IPS DF 6.9 (cell line): Measurements from ENCODE around the gene CHRM3.

Source experiments
- DNase-seq: peaks from one replicate; pipeline ENCODE4 v3.0.0-alpha.2; 2013; ENCODE audit warnings: low read depth, low spot score
- H3K27ac ChIP-seq: one replicate; pipeline ENCODE4 v1.5.1; 2013; ENCODE audit warnings: low read length, control low read depth
- H3K27me3 ChIP-seq: 2 replicates; pipeline ENCODE4 v1.6.1; 2013; ENCODE audit warnings: mild to moderate bottlenecking, low read length; ENCODE audit not compliant: control insufficient read depth, insufficient read depth
- H3K36me3 ChIP-seq: 2 replicates; pipeline ENCODE4 v1.6.1; 2013; ENCODE audit warnings: low read length; ENCODE audit not compliant: control insufficient read depth, insufficient read depth
- H3K4me1 ChIP-seq: 2 replicates; pipeline ENCODE4 v1.6.1; 2013; ENCODE audit warnings: low read length; ENCODE audit not compliant: control insufficient read depth, insufficient read depth
- H3K4me3 ChIP-seq: 2 replicates; pipeline ENCODE4 v1.5.1; 2013; ENCODE audit warnings: mild to moderate bottlenecking, low read length
- H3K9me3 ChIP-seq: 2 replicates; pipeline ENCODE4 v1.6.1; 2013; ENCODE audit warnings: low read length, inconsistent platforms; ENCODE audit not compliant: control insufficient read depth, insufficient read depth
- WGBS: extraction: QIAGEN DNeasy Blood & Tissue Kit; methylation state at CpG from one replicate; pipeline ENCODE4 v1.1.7; 2013; ENCODE audit warnings: mixed read lengths, missing lambda C conversion rate; ENCODE audit not compliant: insufficient read length, insufficient coverage; 5-methylcytosine and 5-hydroxymethylcytosine counted together

CHRM3 gene

DNA sequence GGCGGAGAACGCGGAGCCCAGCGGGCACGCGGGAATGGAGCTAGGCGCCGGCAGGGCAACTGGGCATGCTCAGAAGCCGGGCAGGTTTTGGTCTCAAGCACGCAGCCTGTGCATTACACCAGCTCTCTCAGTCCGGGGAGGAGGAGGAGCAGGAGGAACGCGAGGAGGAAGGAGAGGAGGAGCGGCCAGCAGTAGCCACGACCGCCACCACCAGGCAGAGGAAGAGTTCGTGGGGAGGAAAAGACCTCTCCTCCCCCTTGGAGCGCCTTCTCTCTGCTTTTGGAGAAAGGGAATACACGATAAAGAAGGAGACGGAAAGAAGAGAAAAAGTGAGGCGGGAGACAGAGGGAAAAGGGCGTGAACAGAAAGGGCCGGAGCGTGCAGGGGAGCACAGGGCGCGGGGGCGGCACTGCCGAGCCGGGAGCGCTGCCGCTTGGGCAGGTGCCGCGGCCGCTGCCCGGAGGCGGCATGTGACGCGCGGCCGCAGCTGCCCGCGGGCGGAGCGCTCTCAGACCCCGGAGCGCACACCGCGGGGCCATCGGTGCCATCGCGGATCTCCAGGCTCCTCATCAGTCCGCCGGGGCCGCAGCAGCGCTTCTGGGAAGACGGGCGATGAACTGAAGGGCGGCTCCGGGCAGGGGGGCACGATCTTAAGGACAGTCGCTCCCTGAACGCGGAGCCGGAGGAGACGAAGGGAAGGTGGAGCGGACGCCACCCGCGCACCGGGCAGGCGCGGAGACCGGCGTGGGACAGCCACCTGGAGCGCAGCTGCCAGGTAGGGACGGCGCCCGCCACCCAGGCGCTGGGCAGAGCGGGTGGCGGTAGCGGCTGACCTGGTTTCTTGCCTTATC is at the start of gene CHRM3:
CHRM3 (plus strand) TSS at position 116 of the 851 bp plus-strand sequence. CDS start 520,884 bp downstream, outside the sequence.
- Histone ChIP-seq H3K36me3 (no peaks in the 10 kb centered on the region), H3K27me3 (peaks cover 17% of the 10 kb centered on the region), H3K4me3 (peak within 1 kb of the TSS; percentile 62), H3K27ac (no peak within 1 kb of the TSS), H3K4me1 (no peaks in the 10 kb centered on the region), H3K9me3 (no peaks in the 10 kb centered on the region)
- DNase-seq = no peak
- WGBS = no CpG with 5 or more reads among the region's 82 CpGs

DNA sequence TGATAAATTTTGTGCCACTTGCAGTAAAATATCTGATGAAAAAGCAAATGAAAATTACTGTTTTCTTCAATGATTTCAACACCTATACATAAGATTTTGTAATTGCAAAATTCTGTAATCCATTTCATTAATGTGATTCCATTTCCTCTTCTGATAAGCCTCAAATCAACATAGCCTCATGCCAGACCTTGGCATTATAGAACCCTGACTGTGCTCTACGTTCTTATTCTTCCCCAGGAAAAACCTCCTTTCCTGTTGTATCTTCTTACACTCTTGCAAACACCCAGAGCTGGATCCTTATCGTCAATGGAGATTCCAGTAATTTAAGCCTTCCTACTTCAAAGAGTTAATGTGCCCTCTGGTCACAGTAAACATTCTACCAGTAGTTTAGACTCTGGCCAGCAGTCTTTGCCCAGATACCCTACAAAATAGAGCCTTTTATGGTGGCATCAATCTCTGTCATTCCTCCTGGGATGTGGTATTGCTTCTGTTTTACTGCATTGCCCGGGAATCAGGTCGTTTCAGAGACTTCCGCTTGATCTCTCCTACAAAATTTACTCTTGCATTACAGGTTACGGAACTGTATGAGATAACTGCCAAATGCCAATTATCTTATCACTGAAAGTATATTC is 48.5 kb upstream of the CHRM3 start:
- H3K4me3 ChIP-seq = no peak overlapping the region
- no CpG with 5 or more reads among the region's 6 CpGs for WGBS
- no peaks in the 10 kb centered on the region for H3K27me3 ChIP-seq
- no peak for DNase-seq
- H3K27ac ChIP-seq = no peak overlapping the region
- no peaks in the 10 kb centered on the region for H3K36me3 ChIP-seq
- no peaks in the 10 kb centered on the region for H3K9me3 ChIP-seq
- no peaks in the 10 kb centered on the region for H3K4me1 ChIP-seq

DNA sequence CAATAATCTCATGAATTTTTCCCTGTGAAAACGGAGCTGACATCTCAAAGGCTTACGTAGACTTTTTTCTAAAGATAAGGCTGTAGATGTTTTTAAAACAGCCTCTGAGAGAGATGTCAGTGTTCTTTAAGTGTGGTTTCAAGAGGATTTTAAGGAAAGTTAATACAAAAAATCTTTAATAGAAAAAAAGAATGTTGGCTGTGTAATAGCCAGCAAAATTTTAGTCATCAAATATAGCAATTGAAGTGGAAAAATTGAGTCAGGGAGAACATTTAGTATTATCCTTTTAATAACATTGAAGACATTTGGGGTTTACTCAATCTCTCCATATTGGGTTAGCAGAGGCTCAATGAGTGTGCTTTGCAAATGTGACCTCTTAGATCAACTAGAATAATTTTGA is 38.6 kb upstream of the CHRM3 start:
- WGBS = no CpG with 5 or more reads among the region's 2 CpGs

DNA sequence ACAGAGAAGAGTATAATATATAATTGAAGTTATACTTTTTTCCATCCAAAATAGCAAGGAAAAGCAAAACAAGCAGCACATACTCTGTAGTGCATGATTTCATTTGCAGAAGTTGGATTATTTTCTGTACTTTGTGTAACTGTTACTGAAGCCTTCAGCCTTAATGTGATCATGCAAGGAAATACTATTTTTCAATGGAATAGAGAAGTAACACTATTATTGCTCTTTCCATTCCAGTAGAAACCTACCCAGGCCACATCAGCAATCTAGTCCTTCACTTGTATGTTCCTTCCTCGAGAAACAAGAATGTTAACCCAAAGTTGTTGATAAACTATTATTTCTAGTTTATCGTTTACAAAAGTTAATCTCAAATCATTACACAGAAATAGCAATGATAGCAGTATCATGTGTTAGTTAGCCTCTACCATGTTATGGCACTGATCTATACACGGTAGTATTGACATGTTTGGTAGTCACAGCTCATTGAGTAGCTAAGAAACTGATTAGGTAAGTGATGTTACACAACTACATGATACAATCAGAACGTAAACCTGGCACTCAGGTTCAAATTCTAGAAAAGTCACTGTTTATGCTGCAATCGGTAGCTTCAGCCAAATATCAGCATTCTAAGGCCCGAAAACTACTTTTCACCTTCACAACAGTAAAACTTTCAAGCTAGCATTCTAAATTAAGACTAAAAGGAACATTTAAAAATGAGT is 37.6 kb upstream of the CHRM3 start:
- H3K4me3 ChIP-seq = no peak overlapping the region
- H3K9me3 ChIP-seq = no peaks in the 10 kb centered on the region
- no CpG with 5 or more reads among the region's 6 CpGs for WGBS
- H3K4me1 ChIP-seq = no peaks in the 10 kb centered on the region
- H3K36me3 ChIP-seq = no peaks in the 10 kb centered on the region
- H3K27ac ChIP-seq = no peak overlapping the region
- H3K27me3 ChIP-seq = no peaks in the 10 kb centered on the region
- no peak for DNase-seq

More for the DNA sequence above, 38.6 kb upstream of the CHRM3 start:
- H3K9me3 ChIP-seq = no peaks in the 10 kb centered on the region
- no peak for DNase-seq
- H3K27me3 ChIP-seq = no peaks in the 10 kb centered on the region
- H3K4me1 ChIP-seq = no peaks in the 10 kb centered on the region
- H3K27ac ChIP-seq = no peak overlapping the region
- no peaks in the 10 kb centered on the region for H3K36me3 ChIP-seq
- H3K4me3 ChIP-seq = no peak overlapping the region

DNA sequence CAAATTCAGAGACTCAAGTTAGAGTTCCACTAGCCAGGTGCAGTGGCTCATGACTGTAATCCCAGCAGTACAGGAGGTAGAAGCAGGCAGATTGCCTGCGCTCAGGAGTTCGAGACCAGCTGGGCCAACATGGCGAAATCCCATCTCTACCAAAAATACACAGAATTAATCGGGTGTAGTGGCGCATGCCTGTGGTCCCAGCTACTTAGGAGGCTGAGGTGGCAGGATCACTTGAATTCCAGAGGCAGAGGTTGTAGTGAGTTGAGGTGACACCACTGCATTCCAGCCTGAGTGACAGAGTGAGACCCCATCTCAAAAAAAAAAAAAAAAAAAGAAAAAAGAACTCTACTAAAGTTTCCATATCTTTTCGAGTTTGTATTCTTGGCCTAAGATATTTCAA is 36.7 kb upstream of the CHRM3 start:
- no CpG with 5 or more reads among the region's 6 CpGs for WGBS
- Histone ChIP-seq H3K4me1 (no peaks in the 10 kb centered on the region), H3K27me3 (no peaks in the 10 kb centered on the region), H3K27ac (no peak overlapping the region), H3K36me3 (no peaks in the 10 kb centered on the region), H3K4me3 (no peak overlapping the region), H3K9me3 (no peaks in the 10 kb centered on the region)
- no peak for DNase-seq

DNA sequence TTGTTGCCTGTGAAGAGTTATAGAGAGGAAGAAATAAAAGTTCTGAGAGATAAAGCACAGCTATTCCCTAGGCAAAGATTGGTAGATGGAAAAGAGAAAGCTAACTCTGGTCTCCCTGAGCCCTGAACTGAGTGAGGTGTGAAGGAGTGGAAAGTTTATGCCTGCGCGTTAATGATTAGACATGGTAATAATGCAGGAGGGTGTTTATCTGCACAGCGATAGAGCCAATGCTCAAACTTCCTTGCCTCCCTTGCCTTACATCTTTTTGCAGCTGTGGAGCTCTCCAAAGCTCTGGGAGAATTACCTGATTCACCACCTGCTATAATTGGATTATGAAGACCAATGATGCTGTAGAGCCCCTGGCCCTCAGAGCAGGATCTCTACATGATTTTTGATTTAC is 32.8 kb upstream of the CHRM3 start:
- H3K4me3 ChIP-seq = no peak overlapping the region
- WGBS = no CpG with 5 or more reads among the region's 3 CpGs
- no peaks in the 10 kb centered on the region for H3K9me3 ChIP-seq
- no peak overlapping the region for H3K27ac ChIP-seq
- H3K4me1 ChIP-seq = no peaks in the 10 kb centered on the region
- no peak for DNase-seq
- no peaks in the 10 kb centered on the region for H3K27me3 ChIP-seq
- no peaks in the 10 kb centered on the region for H3K36me3 ChIP-seq

DNA sequence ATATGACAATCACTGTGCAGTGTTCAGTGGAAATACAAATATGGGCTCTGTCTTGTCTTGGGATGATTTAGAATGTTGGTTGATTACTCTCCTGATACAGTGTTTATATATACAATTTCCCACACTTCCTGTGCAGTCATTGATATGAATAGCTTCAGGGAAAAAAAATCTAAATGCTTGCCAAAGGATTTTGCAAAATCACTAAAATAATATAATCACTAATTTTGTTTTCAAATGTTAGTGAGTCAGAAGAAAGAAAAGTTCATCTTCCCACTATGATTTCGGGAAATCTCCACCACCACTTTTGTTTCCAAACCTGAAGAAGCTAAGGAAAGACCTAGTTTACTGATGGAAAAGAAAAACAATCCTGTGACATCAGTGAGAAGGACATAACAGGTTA is 32.1 kb upstream of the CHRM3 start:
- Histone ChIP-seq H3K9me3 (no peaks in the 10 kb centered on the region), H3K4me3 (no peak overlapping the region), H3K27ac (no peak overlapping the region), H3K4me1 (no peaks in the 10 kb centered on the region), H3K27me3 (no peaks in the 10 kb centered on the region), H3K36me3 (no peaks in the 10 kb centered on the region)
- no peak for DNase-seq
- no CpG with 5 or more reads among the region's 1 CpG for WGBS

DNA sequence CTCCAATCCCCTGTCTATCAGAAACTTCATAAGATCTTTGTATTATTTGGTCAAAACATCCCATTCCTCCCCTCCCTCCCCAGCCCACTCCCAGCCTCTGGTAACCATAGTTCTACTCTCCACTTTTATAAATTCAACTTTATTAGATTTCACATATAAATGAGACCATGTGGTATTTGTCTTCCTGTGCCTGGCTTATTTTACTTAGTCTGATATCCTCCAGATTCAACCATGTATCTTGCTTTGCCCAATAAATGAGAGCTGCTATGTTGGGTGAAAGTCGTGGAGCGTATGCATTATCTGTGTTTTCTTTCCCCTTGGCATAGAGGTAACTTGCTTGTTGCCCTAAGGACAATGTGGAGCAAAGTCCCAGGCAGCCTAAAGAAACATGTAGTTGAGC is 28.5 kb upstream of the CHRM3 start:
- H3K4me1 ChIP-seq = no peaks in the 10 kb centered on the region
- no peak overlapping the region for H3K4me3 ChIP-seq
- no peak for DNase-seq
- no peak overlapping the region for H3K27ac ChIP-seq
- H3K9me3 ChIP-seq = no peaks in the 10 kb centered on the region
- WGBS = no CpG with 5 or more reads among the region's 2 CpGs
- no peaks in the 10 kb centered on the region for H3K36me3 ChIP-seq
- H3K27me3 ChIP-seq = no peaks in the 10 kb centered on the region

DNA sequence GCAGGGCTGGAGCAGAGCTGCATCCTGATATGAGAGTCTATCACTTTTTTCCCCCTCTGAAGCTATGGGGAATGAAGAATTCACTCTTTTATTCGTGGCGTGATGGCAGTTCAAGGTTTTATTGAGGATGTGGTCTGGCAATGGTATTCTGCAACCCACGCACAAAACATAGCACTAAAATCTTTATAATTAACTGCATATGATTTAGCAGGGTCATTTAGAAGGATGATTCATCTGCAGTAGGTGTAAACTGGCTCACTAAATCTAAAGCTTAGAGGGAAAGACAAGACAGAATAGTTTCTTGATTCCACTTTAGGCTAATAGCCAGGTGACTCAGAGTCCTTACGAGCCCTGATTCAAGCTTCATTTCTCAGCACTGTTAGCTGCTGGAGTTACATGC is 25.0 kb upstream of the CHRM3 start:
- H3K4me3 ChIP-seq = no peak overlapping the region
- no peaks in the 10 kb centered on the region; the same call in 1 of the 2 replicates for H3K36me3 ChIP-seq
- DNase-seq = no peak
- no CpG with 5 or more reads among the region's 4 CpGs for WGBS
- no peaks in the 10 kb centered on the region for H3K9me3 ChIP-seq
- no peaks in the 10 kb centered on the region for H3K4me1 ChIP-seq
- no peaks in the 10 kb centered on the region for H3K27me3 ChIP-seq
- H3K27ac ChIP-seq = no peak overlapping the region

DNA sequence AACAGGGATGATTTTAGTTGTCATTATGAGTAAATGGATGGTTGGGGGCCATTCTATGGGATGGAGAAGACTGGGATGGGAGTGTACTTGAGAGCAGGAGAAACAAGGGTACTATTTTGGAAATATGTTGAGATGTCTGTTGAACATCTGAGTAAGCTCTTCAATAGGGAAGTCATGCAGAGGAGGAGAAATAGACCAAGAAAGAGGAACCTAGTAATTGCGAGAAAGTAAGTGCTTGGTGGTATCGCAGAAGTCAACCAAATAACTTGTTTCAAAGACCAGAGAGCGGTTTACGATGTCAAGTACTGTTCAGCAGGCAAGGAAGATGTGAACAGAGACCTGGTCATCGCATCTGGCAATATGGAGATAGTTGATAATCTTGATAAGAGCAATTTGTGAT is 22.4 kb upstream of the CHRM3 start:
- no peaks in the 10 kb centered on the region for H3K27me3 ChIP-seq
- H3K4me3 ChIP-seq = no peak overlapping the region
- H3K4me1 ChIP-seq = no peaks in the 10 kb centered on the region
- no peaks in the 10 kb centered on the region for H3K9me3 ChIP-seq
- no CpG with 5 or more reads among the region's 5 CpGs for WGBS
- DNase-seq = no peak
- H3K27ac ChIP-seq = no peak overlapping the region
- H3K36me3 ChIP-seq = no peaks in the 10 kb centered on the region; the same call in 1 of the 2 replicates
